GM19238 (cell line): ENCODE results near the gene LRRC1.

ENCODE experiments used
- DNase-seq: peaks from one replicate; pipeline ENCODE4 v3.0.0; 2011; ENCODE audit warnings: low spot score; ENCODE audit not compliant: insufficient read length

LRRC1 gene

DNA sequence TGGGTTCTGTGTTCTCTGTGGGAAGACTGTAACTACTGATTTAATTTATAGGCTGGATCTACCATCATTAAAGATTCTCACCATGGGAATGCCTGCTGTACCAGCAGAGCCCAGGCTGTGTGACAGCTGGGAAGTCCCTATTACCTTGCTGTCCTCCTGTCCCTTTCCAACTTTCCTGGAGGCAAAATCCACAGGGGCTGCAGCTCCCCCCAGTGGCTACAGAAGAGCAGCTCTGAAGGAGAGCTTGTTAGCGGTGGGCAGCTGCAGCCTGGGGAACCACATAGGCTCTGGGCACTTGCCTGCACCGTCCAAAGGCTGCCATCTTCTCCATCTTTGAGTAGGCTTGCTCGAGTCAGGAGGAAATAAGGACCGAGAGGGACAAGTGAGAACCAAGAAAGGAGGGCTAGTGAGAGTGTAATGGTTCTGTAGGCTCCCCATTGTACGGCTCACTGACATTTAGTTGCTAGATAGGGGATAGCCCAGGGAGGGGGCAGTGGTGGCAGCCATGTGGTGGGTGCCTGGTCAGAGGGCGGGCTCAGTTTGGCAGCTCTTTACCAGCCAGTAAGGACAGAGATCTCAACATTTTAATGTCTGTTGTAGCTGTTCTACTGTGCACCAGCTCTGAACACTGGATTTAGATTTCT, 161.4 kb downstream of the LRRC1 start:
- DNase-seq, result peak; percentile 41

DNA sequence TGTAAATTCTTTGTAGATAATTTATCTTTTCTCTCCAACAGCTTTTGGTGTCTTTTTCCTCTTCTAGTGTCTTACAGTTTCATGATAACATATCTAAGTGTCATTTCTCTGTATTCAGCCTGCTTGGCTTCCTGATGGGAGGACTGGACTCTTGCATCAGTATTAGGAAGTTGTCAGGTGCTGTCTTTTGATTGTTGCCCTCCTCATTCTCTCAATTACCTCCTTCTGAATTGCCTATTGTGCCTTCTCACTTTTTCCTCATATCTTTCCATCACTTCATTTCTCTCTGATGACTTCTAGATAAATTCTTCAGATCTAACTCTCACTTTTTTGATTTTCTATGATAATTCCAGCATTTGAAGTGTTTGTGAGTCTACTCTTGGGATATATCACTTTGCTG, 162.0 kb downstream of the LRRC1 start:
- no peak for DNase-seq

DNA sequence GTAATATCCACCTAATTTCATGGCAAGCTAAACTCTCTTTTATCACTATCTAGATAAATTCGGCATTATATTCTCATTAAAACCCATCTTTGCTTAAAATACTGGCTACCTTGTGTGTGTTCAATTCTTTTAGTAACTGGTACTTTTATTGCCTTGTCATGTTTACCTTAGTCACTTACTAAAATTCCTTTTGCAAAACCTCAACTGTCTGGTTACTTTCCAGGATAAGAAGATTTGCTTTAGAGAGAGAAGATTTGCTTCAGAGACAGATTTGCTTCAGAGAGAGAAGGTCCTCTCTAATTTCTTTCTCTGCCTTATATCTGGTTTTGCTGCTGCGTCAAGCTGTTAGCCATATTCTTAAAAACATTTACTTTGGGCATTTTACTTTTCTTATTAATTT, 164.9 kb downstream of the LRRC1 start:
- no peak for DNase-seq

DNA sequence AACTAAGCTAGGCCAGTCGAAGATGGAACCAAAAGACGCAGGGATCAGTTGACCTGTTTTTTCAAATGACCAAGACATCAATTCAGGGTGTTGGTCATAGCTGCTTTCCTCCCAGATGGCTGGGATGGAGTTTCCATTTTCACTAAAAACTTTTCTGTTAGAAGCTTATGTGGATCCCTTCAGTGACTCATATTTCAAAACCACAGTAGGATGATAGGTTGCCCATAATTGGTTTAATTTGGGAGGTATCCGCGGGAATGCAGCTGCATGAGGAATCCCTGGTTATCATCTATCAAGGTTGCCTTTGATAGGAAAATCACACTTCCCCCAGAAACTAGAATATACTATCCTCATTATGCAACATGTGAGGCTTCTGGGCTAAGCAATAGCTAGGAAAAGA, 165.5 kb downstream of the LRRC1 start:
- DNase-seq, result no peak

DNA sequence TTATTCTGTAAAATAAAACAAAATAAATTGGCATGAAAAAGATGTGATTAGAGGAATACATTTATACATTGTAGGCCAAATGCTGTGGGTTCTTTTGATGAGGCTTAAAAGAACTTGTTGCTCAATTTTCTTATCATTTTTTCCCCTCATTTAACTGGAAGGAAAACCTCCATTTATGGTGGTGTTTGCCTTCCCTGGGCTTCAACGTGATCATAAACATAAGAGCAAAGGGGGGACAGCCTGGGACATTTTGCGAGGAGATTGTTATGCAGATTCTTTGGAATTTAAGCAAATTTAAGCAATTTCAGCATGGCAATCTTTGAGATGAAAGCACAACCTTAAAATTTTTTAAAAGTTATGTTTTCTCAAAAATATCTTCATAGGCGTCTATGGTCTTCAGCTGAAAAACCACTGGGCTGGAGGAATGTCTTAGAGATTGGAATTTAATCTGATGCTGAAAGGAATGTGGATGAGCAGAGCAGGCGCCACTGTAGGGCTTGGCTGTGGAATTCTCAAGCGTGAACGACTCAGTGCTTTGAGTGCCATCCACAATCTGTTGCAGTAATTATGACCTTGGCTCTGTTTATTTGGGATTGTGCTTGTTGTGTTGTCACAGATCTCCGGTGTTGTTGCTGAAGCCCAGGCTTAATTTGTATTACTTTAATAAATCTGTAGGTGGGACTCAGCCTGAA, 167.0 kb downstream of the LRRC1 start:
- no peak for DNase-seq

DNA sequence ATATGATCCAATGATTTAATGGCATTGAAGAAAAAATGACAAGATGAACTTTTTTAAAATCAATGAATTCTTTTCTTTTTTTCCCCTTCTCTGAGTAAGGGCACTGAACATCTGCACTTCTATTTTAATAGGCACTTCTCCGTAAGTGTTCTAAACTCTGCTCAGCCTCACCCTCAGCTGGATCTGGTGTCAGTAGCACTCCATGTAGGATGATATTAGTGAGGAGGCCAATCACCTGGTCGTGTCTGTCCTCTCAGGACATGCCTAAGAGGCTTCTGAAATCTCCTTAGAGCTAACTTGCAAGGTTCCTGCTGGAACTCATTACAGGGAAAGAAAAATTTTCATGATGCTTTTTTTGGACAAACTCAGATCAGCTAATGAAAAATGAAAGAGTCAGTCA, 167.8 kb downstream of the LRRC1 start:
- DNase-seq, result no peak

DNA sequence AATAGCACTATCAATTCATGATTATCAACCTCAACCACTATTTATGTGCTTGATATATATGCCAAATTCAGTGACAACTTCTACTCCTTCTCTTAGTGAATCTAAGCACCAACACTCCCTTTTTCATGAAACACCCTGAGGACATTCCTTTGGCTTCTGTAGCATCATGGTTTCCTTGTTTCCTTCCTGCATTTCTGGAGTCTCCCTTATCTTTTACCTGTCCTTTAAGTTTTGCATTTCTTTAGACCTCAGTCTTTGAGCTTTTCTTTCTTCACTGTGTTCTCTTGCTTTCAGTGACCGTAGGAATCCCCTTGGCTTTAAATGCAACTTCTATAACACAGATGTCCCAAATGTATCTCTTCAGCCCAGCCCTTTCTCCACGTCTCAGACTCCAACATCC, 172.6 kb downstream of the LRRC1 start:
- DNase-seq, result no peak
